ENCODE results near the gene SPTBN4.

Gene SPTBN4

DNA sequence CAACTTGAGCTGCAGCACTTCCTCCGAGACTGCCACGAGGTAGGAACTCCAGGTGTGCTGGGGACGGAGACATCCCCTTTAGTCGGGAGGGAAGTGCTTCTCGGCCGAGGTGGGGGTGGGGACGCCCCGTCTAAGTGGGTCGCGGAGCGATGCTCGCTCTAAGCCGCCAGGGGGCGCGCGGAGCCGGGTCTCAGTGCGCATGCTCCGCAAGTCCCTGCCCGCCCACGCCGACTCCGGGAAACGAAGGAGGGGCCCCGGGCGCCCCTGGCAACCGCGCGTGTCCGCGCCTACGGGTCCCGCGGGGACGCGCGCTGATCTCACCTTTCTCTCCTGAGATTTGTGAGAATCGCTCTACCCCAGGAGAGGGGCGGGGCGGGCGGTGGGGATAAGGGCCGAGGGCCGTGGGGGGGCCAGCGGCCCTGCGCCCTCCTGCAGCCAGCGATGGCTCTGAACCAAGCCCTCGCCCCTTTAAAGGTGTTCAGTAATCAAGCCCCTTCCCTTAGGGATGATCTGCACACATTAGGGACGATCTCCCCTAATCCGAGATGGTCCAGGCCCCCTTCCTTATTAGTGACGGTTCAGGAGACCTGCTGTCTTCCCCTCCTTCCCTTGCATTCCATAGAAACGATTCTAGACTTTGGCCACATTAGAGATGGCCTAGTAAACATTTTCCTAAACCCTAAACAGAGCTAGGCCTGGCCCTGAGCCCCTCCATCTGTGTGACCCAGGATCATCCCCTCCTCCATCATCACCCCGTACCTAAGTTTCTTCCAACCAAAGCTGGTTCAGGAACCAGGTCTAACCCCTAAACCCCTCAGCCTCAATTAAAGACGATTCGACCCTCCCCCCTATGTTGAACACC, 62.5 kb downstream of the SPTBN4 start (continued):
- TF ChIP-seq ZNF518A (tag by site-specific recombination; conservative IDR thresholded peaks at IDR 0.05; ENCODE audit: low read depth) (no peak), ZNF266 (tag by site-specific recombination; IDR thresholded peaks at IDR 0.05; ENCODE audit: low read depth) (no peak), ZNF530 (tag by site-specific recombination; IDR thresholded peaks at IDR 0.05; ENCODE audit: low read depth) (no peak), ZNF48 (tag by site-specific recombination; IDR thresholded peaks at IDR 0.05) (no peak), ZNF707 (tag by site-specific recombination; IDR thresholded peaks at IDR 0.05) (no peak), ZSCAN30 (tag by site-specific recombination; IDR thresholded peaks at IDR 0.05) (peak; percentile 95), ZNF366 (tag by site-specific recombination; conservative IDR thresholded peaks at IDR 0.05) (peak; percentile 73), ZNF280C (tag by site-specific recombination; IDR thresholded peaks at IDR 0.05) (peak; percentile 62; the same call in 1 of the 2 replicates), KLF9 (tag by site-specific recombination; IDR thresholded peaks at IDR 0.05; ENCODE audit: low read depth) (peak; percentile 85; the same call in 1 of the 2 replicates), KLF16 (tag by site-specific recombination; IDR thresholded peaks at IDR 0.05) (no peak), ZNF112 (tag by site-specific recombination; IDR thresholded peaks at IDR 0.05) (0 out of 2 replicates have a peak, but pooled peaks have one; percentile 12), ZNF501 (tag by site-specific recombination; IDR thresholded peaks at IDR 0.05) (peak; percentile 14; the same call in 1 of the 2 replicates), ZNF138 (tag by site-specific recombination; IDR thresholded peaks at IDR 0.05; ENCODE audit: borderline replicate concordance) (0 out of 2 replicates have a peak, but pooled peaks have one; percentile 29), MZF1 (tag by site-specific recombination; IDR thresholded peaks at IDR 0.05; ENCODE audit: borderline replicate concordance) (no peak), ZSCAN18 (tag by site-specific recombination; IDR thresholded peaks at IDR 0.05) (no peak), ZNF37A (tag by site-specific recombination; IDR thresholded peaks at IDR 0.05) (no peak), ZNF660 (tag by site-specific recombination; IDR thresholded peaks at IDR 0.05) (peak; percentile 93), ZNF561 (tag by site-specific recombination; IDR thresholded peaks at IDR 0.05; ENCODE audit: borderline replicate concordance) (peak; percentile 99), SP7 (tag by site-specific recombination; IDR thresholded peaks at IDR 0.05) (peak; percentile 81), ZNF670 (tag by site-specific recombination; IDR thresholded peaks at IDR 0.05; ENCODE audit: low read depth) (no peak), ZNF391 (tag by site-specific recombination; IDR thresholded peaks at IDR 0.05; ENCODE audit: borderline replicate concordance, low read depth) (peak; percentile 90; the same call in 1 of the 2 replicates), ZNF677 (tag by site-specific recombination; IDR thresholded peaks at IDR 0.05) (0 out of 2 replicates have a peak, but pooled peaks have one; percentile 26)
- TF ChIP-seq, protein P1, sequence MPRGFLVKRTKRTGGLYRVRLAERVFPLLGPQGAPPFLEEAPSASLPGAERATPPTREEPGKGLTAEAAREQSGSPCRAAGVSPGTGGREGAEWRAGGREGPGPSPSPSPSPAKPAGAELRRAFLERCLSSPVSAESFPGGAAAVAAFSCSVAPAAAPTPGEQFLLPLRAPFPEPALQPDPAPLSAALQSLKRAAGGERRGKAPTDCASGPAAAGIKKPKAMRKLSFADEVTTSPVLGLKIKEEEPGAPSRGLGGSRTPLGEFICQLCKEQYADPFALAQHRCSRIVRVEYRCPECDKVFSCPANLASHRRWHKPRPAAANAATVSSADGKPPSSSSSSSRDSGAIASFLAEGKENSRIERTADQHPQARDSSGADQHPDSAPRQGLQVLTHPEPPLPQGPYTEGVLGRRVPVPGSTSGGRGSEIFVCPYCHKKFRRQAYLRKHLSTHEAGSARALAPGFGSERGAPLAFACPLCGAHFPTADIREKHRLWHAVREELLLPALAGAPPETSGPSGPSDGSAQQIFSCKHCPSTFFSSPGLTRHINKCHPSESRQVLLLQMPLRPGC (tag by site-specific recombination; IDR thresholded peaks at IDR 0.05) = no peak; the same call in 1 of the 2 replicates
- TF ChIP-seq, protein P2, sequence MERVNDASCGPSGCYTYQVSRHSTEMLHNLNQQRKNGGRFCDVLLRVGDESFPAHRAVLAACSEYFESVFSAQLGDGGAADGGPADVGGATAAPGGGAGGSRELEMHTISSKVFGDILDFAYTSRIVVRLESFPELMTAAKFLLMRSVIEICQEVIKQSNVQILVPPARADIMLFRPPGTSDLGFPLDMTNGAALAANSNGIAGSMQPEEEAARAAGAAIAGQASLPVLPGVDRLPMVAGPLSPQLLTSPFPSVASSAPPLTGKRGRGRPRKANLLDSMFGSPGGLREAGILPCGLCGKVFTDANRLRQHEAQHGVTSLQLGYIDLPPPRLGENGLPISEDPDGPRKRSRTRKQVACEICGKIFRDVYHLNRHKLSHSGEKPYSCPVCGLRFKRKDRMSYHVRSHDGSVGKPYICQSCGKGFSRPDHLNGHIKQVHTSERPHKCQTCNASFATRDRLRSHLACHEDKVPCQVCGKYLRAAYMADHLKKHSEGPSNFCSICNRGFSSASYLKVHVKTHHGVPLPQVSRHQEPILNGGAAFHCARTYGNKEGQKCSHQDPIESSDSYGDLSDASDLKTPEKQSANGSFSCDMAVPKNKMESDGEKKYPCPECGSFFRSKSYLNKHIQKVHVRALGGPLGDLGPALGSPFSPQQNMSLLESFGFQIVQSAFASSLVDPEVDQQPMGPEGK (tag by site-specific recombination; IDR thresholded peaks at IDR 0.05) = peak; percentile 96

Data from HEK293 (cell line).